HG03095 (cell line): ENCODE measurements around the gene SDHAF3.

Experiments used
- ATAC-seq: cut with Tn5 transposase; IDR thresholded peaks from one replicate; pipeline ENCODE4 v1.9.1; 2021; ENCODE audit warnings: moderate library complexity; ENCODE audit not compliant: unreplicated experiment

SDHAF3 gene

DNA sequence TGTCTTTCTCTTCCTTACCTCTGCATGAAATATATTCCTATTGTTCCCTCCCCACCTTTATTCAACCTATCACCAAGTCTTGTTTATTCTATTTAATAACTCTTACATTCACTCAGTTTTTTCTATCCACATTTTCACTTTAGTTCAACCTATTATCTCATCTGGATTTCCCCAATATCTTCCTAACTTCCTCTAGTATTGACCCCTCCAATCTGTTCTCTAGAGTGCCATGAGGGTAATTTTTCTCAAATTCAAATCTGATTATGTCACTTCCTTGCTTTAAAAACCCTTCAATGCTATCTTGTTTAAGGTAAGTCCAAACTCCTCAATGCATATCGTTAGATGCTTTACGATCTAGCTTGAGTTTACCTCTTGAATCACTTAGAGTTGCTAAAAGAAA lies 86.5 kb downstream of the SDHAF3 start:
- ATAC-seq, result no peak

DNA sequence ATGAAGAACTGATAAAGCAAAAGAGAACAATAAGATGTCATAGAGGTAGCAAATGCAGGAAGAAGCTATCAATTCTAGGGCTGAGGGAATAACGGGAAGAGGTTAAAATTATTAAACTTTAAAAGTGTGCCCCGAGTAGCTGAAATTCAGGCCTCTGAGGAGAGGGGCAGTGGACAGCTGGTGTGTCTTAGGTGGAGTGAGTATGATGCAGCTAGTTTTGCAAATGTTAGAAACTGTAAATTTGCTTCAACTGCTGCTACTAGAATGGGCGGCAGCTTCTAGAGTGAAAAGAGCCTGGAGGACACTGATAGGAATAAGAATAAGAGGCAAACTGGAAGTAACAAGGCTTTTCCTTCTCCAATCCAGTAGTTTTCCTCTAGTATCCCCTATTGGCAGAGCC lies 87.3 kb downstream of the SDHAF3 start:
- ATAC-seq, result no peak

DNA sequence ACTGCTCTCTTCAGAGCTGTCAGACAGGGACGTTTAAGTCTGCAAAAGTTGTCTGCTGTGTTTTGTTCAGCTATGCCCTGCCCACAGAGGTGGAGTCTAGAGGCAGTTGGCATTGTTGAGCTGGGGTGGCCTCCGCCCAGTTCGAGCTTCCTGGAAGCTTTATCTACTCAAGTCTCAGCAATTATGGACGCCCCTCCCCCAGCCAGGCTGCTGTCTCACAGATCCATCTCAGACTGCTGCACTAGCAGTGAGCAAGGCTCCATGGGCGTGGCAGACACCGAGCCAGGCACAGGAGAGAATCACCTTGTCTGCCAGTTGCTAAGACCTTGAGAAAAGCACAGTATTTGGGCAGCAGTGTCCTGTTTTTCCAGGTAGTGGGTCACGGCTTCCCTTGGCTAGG lies 98.1 kb downstream of the SDHAF3 start:
- no peak for ATAC-seq

DNA sequence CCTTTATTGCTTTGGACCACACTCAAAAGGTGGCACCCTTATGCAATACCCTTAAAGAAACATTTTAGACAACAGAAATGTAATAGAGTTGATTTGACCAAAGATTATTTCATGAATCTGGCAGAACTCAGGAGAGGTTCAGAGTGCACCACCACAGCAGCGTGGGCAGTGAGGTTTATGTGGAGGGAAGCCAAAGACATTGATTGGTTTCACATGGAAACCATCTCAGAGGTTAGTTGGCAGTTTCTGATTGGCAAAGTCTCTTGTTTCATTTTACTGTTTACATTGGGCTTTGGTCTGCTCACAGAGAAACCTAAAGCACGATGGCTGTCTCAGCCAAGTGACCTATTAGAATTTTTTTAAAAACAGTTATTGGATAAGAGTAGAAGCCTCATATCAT lies 101.3 kb downstream of the SDHAF3 start:
- ATAC-seq, result no peak

DNA sequence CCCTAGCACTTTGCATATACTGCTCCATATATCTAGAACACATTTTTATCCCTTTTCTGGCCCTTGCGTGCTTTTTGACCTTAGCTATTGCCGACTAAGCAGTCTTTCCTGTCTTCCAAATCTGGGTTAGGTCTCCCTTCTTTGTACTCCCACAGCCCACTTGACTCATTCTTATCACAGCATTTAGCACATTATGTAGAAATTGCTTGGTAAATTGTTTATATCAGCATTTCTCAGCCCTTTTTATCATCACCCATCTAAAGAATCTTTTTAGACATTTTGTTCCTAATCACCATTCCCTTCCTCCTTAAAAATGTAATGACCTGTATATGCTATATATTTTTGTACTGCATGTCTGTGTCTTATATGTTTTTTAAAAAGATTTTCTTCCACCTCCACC lies 101.7 kb downstream of the SDHAF3 start:
- ATAC-seq, result no peak

DNA sequence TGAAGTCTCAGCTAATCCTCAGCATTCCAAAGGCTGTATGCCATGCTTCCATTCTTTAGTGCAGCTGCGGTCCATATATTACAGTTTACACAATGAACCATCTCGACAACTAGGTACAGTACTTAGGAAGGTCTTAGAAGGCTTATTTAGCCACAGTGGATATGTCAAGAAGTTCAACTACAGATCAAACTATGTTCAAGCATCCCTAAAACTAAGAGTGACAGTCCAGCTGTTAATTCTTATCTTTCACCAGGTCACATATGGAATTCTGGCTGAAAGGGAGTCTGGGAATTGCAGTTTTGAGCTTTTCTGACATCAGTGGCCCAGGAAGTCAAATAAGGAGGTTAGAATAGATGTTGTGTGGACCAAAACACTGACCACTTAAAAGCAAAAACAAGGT lies 106.8 kb downstream of the SDHAF3 start:
- ATAC-seq, result no peak

DNA sequence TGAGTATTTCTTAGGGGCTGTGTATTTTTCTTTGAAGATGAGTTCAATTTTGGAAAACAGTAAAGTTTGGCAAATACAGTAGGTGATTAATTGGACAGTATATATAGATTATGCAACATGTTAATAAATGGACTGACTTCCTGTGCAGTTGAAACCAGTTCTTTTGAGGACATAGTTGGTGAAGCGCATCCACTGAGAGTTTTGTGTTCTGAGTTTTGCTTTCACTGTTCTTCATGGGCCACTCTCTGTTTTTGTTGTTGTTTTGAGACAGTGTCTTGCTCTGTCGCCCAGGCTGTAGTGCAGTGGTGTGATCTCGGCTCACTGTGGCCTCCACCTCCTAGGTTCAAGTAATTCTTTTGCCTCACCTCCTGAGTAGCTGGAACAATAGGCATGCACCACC lies 109.0 kb downstream of the SDHAF3 start:
- ATAC-seq, result peak; percentile 85
